ENCODE results near the gene SLC47A1.
A peak's percentile ranks its signal among the peaks of the same experiment; 100 is the strongest.

Gene SLC47A1

DNA sequence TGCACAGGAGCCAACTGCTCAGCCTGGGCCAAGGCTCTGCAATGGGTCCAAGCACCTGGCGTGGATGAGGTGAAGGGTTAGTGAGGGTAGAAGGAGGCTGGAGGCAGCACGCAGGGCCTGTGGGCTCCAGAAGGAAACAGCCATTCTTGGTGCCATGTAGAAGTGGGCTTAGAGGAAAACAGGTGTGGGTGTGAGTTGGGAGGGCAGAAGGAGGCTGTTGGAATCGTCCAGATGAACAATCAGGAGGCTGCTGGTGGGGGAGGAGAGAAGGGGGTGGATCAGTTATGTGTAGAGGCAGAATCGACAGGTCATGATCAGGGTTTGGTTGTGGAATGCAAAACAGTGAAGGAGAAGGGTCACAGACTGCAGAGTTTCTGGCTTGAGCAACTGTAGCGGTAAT lies 63.2 kb downstream of the SLC47A1 start:
- Mint-ChIP-seq H3K9me3 (no peaks in the 10 kb centered on the region), H3K27ac (peak overlapping the region in 1 of 2 donors; percentile 52)
- no peak for ATAC-seq

DNA sequence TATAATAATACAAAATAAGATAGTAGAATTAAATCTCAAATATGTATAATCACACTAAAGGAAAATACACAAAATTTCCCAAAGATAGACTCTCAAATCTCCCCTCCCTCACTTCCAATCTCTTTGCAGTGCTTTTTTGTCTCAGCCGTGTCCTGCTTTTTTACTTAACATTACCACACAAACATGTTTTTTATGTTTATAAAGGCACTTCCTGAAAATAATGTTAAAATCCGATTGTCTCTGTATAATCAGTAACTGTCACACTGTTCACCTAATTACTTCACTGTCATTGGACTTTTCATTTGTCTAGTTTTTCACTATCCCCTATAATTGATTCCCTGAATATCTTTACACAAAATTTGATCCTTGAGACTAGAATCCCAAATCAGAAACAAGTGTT lies 76.7 kb downstream of the SLC47A1 start:
- no peaks in the 10 kb centered on the region for H3K9me3 Mint-ChIP-seq
- no peak overlapping the region for H3K27ac Mint-ChIP-seq
- no peaks in the 10 kb centered on the region for H3K27me3 Mint-ChIP-seq
- no peak overlapping the region for H3K4me3 Mint-ChIP-seq
- DNase-seq (no peak), ATAC-seq (no peak)
- H3K4me1 Mint-ChIP-seq = peaks cover 8% of the 10 kb centered on the region

More for the DNA sequence above, 63.2 kb downstream of the SLC47A1 start:
- Mint-ChIP-seq H3K4me3 (no peak overlapping the region), H3K4me1 (no peaks in the 10 kb centered on the region), H3K27me3 (no peaks in the 10 kb centered on the region)
- DNase-seq = no peak

DNA sequence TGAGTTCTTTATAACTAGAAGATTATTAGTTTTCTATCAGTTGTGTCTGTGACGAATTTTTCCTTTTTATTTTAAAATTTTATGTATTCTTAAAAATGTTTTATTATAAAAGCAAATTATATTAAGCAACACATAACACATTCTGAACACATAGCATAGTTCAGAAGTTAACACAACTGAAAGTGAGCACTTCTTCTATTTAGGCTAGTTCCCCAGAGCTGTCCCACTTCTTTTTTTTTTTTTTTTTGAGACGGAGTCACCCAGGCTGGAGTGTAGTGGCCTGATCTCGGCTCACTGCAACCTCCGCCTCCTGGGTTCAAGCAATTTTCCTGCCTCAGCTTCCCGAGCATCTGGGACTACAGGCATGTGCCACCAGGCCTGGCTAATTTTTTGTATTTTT lies 77.2 kb downstream of the SLC47A1 start:
- no peak for DNase-seq
- Mint-ChIP-seq H3K27ac (no peak overlapping the region), H3K4me3 (no peak overlapping the region)

DNA sequence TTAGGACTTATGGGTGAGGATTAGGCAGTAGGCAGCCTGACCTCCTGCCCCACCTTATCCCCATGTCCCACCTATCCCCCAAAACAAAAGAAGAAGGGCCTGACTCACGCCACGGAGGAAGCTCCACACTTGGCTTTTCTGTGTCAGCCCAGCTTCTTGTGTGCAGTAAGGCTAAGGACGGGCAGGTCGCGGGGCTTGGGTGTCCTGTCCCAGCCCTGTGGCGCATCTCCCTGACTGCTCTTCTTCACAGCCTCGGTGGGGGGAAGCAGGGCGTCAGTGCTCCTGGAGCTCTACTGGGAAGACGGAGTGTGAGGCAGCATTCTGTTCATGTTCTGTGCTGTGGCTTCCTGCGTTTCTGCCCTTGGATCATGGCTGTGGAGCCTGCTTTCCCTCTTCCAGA lies 80.3 kb downstream of the SLC47A1 start:
- DNase-seq (no peak), ATAC-seq (no peak)
- peaks cover 8% of the 10 kb centered on the region for H3K4me1 Mint-ChIP-seq
- no peaks in the 10 kb centered on the region for H3K27me3 Mint-ChIP-seq
- peaks cover 12% of the 10 kb centered on the region in 2 donors for H3K9me3 Mint-ChIP-seq
- H3K27ac Mint-ChIP-seq = no peak overlapping the region
- H3K4me3 Mint-ChIP-seq = no peak overlapping the region

More for the DNA sequence above, 77.2 kb downstream of the SLC47A1 start:
- no peaks in the 10 kb centered on the region for H3K27me3 Mint-ChIP-seq
- no peak for ATAC-seq
- peaks cover 8% of the 10 kb centered on the region for H3K4me1 Mint-ChIP-seq
- H3K9me3 Mint-ChIP-seq = no peaks in the 10 kb centered on the region

DNA sequence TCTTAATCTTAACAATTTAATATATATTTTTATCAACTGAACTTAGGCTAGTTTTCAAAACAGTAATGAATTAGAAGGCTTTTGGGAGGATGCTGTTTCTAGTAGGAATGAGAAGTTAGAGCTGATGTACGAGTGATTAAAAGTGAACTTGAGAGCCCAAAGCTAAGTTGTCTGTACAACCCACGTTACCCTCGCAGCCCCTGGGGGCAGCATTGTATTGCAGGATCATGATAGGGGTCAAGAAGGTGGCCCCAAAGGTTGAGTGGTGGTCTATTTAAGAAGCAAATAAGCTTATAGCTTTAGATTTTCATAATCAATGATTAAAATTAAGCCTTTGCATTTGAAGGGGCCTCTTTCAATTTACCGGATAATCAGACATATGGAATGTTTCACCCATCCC lies 81.2 kb downstream of the SLC47A1 start:
- H3K9me3 Mint-ChIP-seq = peaks cover 21% of the 10 kb centered on the region in 2 donors

DNA sequence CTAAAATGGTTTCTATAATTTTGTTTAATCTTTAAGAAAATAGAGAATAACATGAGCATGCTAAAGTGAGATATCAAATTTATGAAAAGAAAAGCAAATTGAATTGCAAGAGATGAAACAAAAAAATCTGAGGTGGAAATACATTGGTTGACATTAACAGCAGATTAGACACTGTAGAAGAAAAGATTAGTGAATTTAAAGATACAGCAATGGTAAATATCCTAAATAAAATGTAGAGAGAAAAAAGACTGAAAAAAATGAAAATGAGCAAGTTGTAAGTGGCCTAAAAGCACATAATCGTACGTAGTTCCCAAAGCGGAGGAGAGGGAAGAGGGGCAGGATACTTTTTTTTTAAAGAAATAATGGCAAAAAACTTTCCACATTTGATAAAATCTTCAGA lies 84.4 kb downstream of the SLC47A1 start:
- H3K4me3 Mint-ChIP-seq = no peak overlapping the region
- peaks cover 31 to 32% of the 10 kb centered on the region in 2 donors for H3K9me3 Mint-ChIP-seq

More for the DNA sequence above, 81.2 kb downstream of the SLC47A1 start:
- Mint-ChIP-seq H3K27ac (no peak overlapping the region), H3K4me1 (peaks cover 8% of the 10 kb centered on the region), H3K27me3 (no peaks in the 10 kb centered on the region), H3K4me3 (no peak overlapping the region)
- DNase-seq (no peak), ATAC-seq (no peak)

DNA sequence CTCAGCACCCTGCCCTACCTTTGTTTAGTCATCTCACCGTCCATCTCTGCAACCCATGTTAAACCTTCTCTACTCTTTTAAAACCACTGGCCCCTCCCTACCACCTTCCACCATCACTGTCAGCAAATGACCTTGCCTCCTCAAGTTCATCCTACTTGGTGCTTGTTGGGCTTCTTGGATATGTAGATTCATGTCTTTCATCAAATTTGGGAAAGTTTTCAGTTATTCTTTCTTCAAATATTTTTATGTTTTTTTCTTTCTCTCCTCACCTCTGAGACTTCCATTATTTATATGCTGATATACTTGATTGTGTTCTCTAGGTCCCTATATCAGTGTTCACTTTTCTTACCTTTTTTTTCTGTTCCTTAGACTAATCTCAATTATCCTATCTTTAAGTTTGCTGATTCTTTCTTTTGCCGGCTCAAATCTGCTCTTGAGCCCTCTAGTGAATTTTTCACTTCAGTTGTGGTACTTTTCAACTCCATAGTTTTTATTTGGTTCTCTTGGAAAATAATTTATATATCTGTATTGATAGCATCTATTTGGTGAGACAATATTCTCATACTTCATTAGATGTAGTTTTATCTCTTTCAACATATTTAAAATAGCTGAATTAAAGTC lies 86.2 kb downstream of the SLC47A1 start:
- Mint-ChIP-seq H3K4me1 (no peaks in the 10 kb centered on the region), H3K9me3 (peaks cover 31 to 32% of the 10 kb centered on the region in 2 donors), H3K4me3 (no peak overlapping the region), H3K27me3 (no peaks in the 10 kb centered on the region), H3K27ac (no peak overlapping the region)
- ATAC-seq (no peak), DNase-seq (no peak)

More for the DNA sequence above, 84.4 kb downstream of the SLC47A1 start:
- ATAC-seq (no peak), DNase-seq (no peak)
- Mint-ChIP-seq H3K4me1 (peaks cover 8% of the 10 kb centered on the region), H3K27ac (no peak overlapping the region), H3K27me3 (no peaks in the 10 kb centered on the region)

DNA sequence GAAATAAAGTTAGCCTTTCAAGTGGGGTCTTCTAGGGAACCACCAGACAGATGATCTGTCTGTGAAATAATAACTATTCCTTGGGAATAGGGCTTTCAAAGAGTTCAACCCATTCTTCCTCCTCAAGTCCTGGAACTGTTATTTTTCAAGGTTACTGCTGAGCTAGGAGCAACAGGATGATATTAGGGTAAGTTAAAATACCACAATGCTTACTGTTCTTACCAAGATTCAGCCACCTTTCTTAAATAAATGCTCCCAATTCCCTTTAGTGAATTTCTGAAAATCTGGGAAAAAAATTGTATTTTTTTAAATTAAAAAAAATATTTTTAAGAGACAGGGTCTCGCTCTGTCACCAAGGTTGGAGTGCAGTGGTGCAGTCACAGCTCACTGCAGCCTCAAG lies 88.0 kb downstream of the SLC47A1 start:
- H3K4me1 Mint-ChIP-seq = no peaks in the 10 kb centered on the region
- no peak overlapping the region for H3K4me3 Mint-ChIP-seq
- ATAC-seq (no peak), DNase-seq (no peak)
- peaks cover 30 to 32% of the 10 kb centered on the region in 2 donors for H3K9me3 Mint-ChIP-seq
- H3K27me3 Mint-ChIP-seq = no peaks in the 10 kb centered on the region
- no peak overlapping the region for H3K27ac Mint-ChIP-seq

DNA sequence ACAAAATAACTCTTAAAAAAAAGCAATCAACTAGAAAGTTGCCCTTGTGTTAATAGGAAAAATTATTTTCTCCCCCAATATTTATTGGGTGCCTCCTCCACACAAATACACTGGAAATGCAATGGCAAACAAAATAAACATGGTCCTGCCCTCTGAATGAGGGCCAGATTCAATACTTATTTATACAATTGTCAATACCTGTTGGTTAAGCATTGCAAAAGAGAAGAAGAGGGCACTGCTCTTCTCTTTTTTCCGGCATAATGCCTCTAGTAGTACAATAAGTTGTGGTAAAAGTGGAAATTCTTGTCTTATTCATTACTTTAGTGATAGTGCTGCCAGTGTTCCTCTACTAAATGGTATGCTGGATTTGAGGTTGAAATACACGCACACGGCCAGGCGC lies 92.4 kb downstream of the SLC47A1 start:
- no peaks in the 10 kb centered on the region for H3K4me1 Mint-ChIP-seq
- no peak overlapping the region for H3K27ac Mint-ChIP-seq
- H3K4me3 Mint-ChIP-seq = no peak overlapping the region
- peaks cover 1 to 4% of the 10 kb centered on the region in 2 donors for H3K9me3 Mint-ChIP-seq
- ATAC-seq = no peak
- H3K27me3 Mint-ChIP-seq = peaks cover 9% of the 10 kb centered on the region
- DNase-seq = no peak
